ENCODE measurements around the gene ABAT. TPM values are rescaled to one million over a fixed set of nuclear protein-coding genes. Genes with fewer than 3 reads are reported as not detected.
A peak's percentile ranks its signal among the peaks of the same experiment; 100 is the strongest.

ABAT gene
- total and polyA plus RNA-seq, 2 of the 8 experiments (the other 6 are each of a cell fraction or from before 2014, with no cell fraction given): 6.4 to 8.4 TPM

- TF ChIP-seq CHD7 (IDR thresholded peaks at IDR 0.05; ENCODE audit: insufficient replicate concordance, low read length) (no peak), SIX5 (IDR thresholded peaks at IDR 0.05; ENCODE audit: low read depth, low read length) (no peak), SIN3A (conservative IDR thresholded peaks at IDR 0.05 in 1 of 2, IDR thresholded peaks at IDR 0.05 in 1 of 2; ENCODE audit: low read depth in 1 of 2, low read length in 2 of 2) (0 out of 4 replicates have a peak, but pooled peaks of 1 of the 2 experiments have one; percentile 11), BRCA1 (IDR thresholded peaks at IDR 0.05; ENCODE audit: low read depth, low read length) (no peak), MAX (IDR thresholded peaks at IDR 0.05) (no peak), HDAC6 (IDR thresholded peaks at IDR 0.05; ENCODE audit: low read depth, low read length) (no peak), NRF1 (IDR thresholded peaks at IDR 0.05; ENCODE audit: low read depth, low read length) (no peak), PHF8 (conservative IDR thresholded peaks at IDR 0.05; ENCODE audit: low read depth, low read length) (no peak), TEAD4 (IDR thresholded peaks at IDR 0.05; ENCODE audit: low read depth, low read length) (no peak), CBX5 (IDR thresholded peaks at IDR 0.05; ENCODE audit: low read depth, low read length) (no peak)
These were observed 38.4 kb downstream of the ABAT start (continued) for GRCh38 chr16:8712589-8713361.
